ENCODE measurements around the gene CD24.
A peak's percentile ranks its signal among the peaks of the same experiment; 100 is the strongest.
"Not testable (repeated sequence)": the region's sequence is repeated elsewhere in the genome, so short reads cannot be mapped to it uniquely, and the experiment has no call there.

The CD24 gene

GRCh38 chr6:106974336-106974998 is at the start of gene CD24:
TSS of gene CD24 (minus strand) at chr6:106974729. CDS start at chr6:106974646, 83 bp downstream.
- DNase-seq, result peak; percentile 38

GRCh38 chr6:107021446-107022185 is 47.1 kb upstream of the CD24 start:
- no peak for DNase-seq

- no peak for DNase-seq
These were observed 45.7 kb upstream of the CD24 start for GRCh38 chr6:107020239-107020638.

- not testable (repeated sequence) for DNase-seq
These were observed 45.1 kb upstream of the CD24 start for GRCh38 chr6:107019628-107020027.

- DNase-seq, result no peak
These were observed 44.5 kb upstream of the CD24 start for GRCh38 chr6:107019047-107019446.

GRCh38 chr6:107009499-107009898 is 35.0 kb upstream of the CD24 start:
- DNase-seq, result no peak

GRCh38 chr6:106997392-106998158 is 23.0 kb upstream of the CD24 start:
- no peak for DNase-seq

GRCh38 chr6:106995640-106996039 is 21.1 kb upstream of the CD24 start:
- no peak for DNase-seq

GRCh38 chr6:106989737-106990136 is 15.2 kb upstream of the CD24 start:
- DNase-seq, result not testable (repeated sequence)

- DNase-seq, result no peak
These were observed 14.1 kb upstream of the CD24 start for GRCh38 chr6:106988664-106989063.

GRCh38 chr6:106981926-106982325 is 7.4 kb upstream of the CD24 start:
- DNase-seq, result no peak

GRCh38 chr6:106980926-106981325 is 6.4 kb upstream of the CD24 start:
- DNase-seq, result no peak

GRCh38 chr6:106979435-106979884 is 4.9 kb upstream of the CD24 start:
- peak; percentile 39 for DNase-seq

- DNase-seq, result no peak
These were observed 2.7 kb upstream of the CD24 start for GRCh38 chr6:106977246-106977645.

- DNase-seq, result no peak
These were observed 1.7 kb upstream of the CD24 start for GRCh38 chr6:106976270-106976669.

GRCh38 chr6:106975738-106976064 is 1.2 kb upstream of the CD24 start:
- no peak for DNase-seq

GRCh38 chr6:106974999-106975737 is 639 bp upstream of the CD24 start:
- DNase-seq, result peak; percentile 34

- DNase-seq, result no peak
These were observed 643 bp downstream of the CD24 start for GRCh38 chr6:106973836-106974335.

GRCh38 chr6:106973018-106973835 is 1.3 kb downstream of the CD24 start:
- DNase-seq, result peak; percentile 11

GRCh38 chr6:106972500-106972899 is 2.0 kb downstream of the CD24 start:
- DNase-seq, result peak; percentile 10

- DNase-seq, result not testable (repeated sequence)
These were observed 3.8 kb downstream of the CD24 start for GRCh38 chr6:106970769-106971168.
